ENCODE results near the gene SDHD. TPM values are rescaled to one million over a fixed set of nuclear protein-coding genes. Genes with fewer than 3 reads are reported as not detected.
A peak's percentile ranks its signal among the peaks of the same experiment; 100 is the strongest.

Gene SDHD
- total RNA-seq, 1 donor from 2014 or later: 185 TPM

- no peak for DNase-seq (ENCODE audit: low read depth)
These were observed 13.8 kb downstream of the SDHD start for GRCh38 chr11:112100462-112100861.

DNA sequence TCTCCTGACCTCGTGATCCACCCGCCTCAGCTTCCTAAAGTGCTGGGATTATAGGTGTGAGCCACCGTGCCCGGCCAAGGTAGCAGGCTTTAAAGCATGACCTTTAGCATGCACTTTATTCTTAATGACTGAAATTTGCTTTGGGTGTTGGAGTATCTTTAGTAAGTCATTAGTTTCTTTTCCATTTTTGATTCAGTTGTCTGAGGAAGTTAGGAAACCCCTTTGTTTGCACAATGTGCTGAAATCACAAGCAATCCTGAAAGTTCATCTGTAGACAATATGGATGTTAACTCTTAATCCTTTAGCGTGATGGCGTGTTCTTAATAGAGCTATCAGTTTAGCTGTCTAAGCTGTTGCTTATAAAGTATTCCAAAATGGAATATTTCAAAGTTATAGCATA, 16.8 kb downstream of the SDHD start:
- DNase-seq (ENCODE audit: low read depth): no peak

- DNase-seq (ENCODE audit: low read depth): peak; percentile 81
These were observed 19.4 kb downstream of the SDHD start for GRCh38 chr11:112106070-112106469.

GRCh38 chr11:112113539-112114457, 27.1 kb downstream of the SDHD start:
- DNase-seq (ENCODE audit: low read depth): peak; percentile 76

DNA sequence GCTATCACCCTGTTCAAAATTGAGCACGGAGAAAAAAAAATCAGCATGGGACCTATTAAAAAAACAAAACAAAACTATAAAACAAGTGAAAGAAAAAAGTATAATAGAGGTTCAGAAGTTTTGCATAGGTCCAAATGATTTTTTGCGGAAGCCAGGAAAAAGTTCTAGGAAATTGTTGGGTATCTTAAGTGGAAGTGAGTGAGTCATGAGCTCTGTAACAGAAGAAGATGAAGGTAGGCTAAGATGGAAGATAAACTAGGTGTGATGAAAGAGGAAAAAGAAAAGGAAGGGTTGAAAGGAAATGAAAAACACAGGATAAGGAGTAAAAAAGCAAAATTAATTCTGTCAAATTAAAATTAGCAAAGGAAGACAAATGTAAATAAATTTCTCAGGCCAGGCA, 27.8 kb downstream of the SDHD start:
- no peak for DNase-seq (ENCODE audit: low read depth)

DNA sequence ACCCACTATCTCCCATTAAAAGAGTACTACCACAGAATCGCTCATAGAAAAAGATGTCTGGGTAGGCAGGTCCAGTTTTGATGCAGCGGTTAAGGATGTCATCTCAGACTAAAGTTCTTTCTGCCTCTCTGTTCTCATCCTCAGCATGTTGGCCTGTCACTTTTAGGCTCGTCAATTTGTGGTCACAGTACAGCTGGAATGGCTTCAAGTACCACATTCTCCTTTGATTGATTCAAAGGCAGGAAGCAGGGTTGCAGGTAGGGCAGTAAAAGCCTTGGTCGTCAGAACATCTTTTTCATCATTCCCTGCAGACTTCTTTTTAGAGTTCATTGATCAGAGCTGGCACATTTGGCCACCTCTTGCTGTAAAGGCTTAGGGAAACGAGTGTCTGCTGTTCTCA, 28.7 kb downstream of the SDHD start:
- no peak for DNase-seq (ENCODE audit: low read depth)

DNA sequence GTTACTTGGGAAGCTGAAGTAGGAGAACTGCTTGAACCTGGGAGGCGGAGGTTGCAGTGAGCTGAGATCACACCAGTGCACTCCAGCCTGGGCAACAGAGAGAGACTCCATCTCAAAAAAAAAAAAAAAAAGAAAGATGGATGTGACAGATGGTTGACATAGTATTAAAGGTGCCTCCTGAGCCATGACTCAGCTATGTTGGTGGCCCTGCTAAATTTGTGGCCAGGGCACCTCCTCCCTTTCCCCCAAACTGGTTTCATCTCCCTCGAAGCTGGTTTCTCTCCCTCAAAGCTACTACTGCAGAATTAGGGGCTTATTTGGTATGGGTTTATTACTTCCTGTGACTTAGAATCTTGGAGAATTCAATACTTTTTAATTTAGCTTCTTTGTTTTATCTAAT, 31.5 kb downstream of the SDHD start:
- no peak for DNase-seq (ENCODE audit: low read depth)

- DNase-seq (ENCODE audit: low read depth): peak; percentile 19
These were observed 35.4 kb downstream of the SDHD start for GRCh38 chr11:112121981-112122615.

- DNase-seq (ENCODE audit: low read depth): no peak
These were observed 36.5 kb downstream of the SDHD start for GRCh38 chr11:112123129-112123528.

DNA sequence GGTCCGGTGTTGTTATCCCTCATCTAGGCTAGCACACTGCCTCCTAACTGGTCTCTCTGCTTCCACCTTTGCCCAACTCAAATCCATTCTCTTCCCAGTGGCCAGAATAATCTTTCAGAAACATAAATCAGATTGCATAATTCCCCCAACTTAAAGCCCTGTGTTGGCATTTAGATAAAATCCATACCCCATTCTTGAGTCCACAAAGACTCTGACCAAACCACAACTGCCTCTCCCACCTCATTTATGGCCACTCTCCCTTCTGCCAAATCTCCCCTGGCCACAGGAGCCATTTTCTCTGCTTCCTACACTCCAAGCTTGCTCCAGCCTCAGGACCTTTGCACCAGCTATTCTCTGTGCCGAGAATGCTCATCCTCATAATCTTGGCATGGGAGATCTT, 40.4 kb downstream of the SDHD start:
- DNase-seq (ENCODE audit: low read depth): no peak

DNA sequence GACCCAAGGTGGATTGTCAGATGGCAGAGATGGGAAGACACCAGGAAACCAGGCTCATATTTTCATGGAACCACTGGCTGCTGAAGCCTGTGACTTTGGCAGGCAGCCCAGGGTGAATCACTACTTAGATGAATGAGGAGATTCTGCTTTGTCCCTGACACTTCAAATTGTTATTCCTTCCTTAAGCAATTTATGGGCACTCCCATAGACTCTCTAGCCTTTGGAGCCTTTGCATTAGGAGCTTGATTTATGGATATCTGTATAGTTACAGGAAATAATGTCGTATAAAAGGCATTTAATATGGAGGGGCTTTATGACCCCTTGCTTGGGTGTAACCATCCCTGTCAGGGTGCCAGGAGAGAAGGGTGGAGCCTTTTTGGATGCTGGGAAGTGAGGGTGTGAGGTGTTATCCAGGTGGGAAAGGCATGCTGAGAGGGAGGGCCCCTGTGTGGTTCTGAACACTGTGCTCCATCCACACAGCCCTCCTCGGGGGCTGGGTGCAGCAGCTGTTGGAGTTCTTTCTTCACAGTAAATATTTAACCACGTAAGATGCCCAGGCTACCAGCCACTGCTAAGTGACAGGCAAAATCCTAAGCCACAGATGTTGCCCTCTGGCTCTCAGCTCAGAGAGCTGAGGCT, 41.9 kb downstream of the SDHD start:
- DNase-seq (ENCODE audit: low read depth): peak; percentile 85

- no peak for DNase-seq (ENCODE audit: low read depth)
These were observed 43.0 kb downstream of the SDHD start for GRCh38 chr11:112129656-112130055.

GRCh38 chr11:112132737-112133136, 46.1 kb downstream of the SDHD start:
- peak; percentile 30 for DNase-seq (ENCODE audit: low read depth)

DNA sequence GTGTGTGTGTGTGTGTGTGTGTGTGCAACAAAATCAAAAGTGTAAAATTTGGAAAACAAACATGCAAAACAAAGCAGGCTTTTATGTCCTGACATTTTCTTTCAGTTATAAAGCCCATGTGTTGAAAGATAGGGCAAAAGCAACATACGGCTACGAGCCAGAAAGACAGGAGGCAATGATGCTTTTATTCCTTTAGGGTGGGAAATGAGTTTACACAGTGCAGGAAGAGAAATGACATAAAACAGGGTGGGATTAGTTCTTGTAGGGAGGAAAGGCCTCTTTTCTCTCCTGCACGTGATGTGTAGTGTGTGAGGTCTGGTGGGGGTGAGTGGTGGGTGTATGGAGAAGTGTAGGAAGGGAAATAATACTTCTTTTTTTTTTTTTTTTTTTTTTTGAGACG, 47.8 kb downstream of the SDHD start:
- no peak for DNase-seq (ENCODE audit: low read depth)

GRCh38 chr11:112143597-112143996, 56.9 kb downstream of the SDHD start:
- DNase-seq (ENCODE audit: low read depth): no peak

Other genes with a start within 250 kb of the SDHD start
- 41.7 and 42.4 TPM in 2 replicates for gene ALG9, start 215.3 kb upstream of the SDHD start, total RNA-seq
- gene FDXACB1, start 207.7 kb upstream of the SDHD start, total RNA-seq: 3.0 and 3.4 TPM in 2 replicates
- gene CFAP68, start 207.3 kb upstream of the SDHD start, total RNA-seq: 7.6 and 20.1 TPM in 2 replicates
- gene CRYAB, start 175.1 kb upstream of the SDHD start, total RNA-seq: 63.0 and 179 TPM in 2 replicates
- gene HSPB2, start 174.1 kb upstream of the SDHD start, total RNA-seq: 0.10 and 0.69 TPM in 2 replicates
- 9.2 and 15.3 TPM in 2 replicates for gene C11orf52, start 168.0 kb upstream of the SDHD start, total RNA-seq
- 58.9 and 64.7 TPM in 2 replicates for gene DIXDC1, start 149.5 kb upstream of the SDHD start, total RNA-seq
- gene DLAT, start 61.5 kb upstream of the SDHD start, total RNA-seq: 41.0 and 47.9 TPM in 2 replicates
- gene PIH1D2, start 12.9 kb upstream of the SDHD start, total RNA-seq: 3.0 and 7.4 TPM in 2 replicates
- 28.5 and 44.0 TPM in 2 replicates for gene NKAPD1, start 12.6 kb upstream of the SDHD start, total RNA-seq
- gene TIMM8B, start 117 bp upstream of the SDHD start, total RNA-seq: 39.1 and 71.4 TPM in 2 replicates
- gene IL18, start 77.2 kb downstream of the SDHD start, total RNA-seq: 1.6 and 34.2 TPM in 2 replicates
- not detected in 2 replicates for gene TEX12, start 80.5 kb downstream of the SDHD start, total RNA-seq
- gene BCO2, start 88.6 kb downstream of the SDHD start, total RNA-seq: 0.75 TPM in 1 of 2 replicates, not detected in the other
- 43.5 and 56.8 TPM in 2 replicates for gene PTS, start 139.6 kb downstream of the SDHD start, total RNA-seq
- gene PLET1, start 174.0 kb downstream of the SDHD start, total RNA-seq: not detected in 2 replicates

Measured in renal cortical epithelial cell (primary cell).